Measurements from ENCODE around the gene SLC35B3. TPM values are rescaled to one million over a fixed set of nuclear protein-coding genes. Genes with fewer than 3 reads are reported as not detected.

Gene SLC35B3
- total and polyA plus RNA-seq, 2 of the 8 experiments (the other 6 are each of a cell fraction or from before 2014, with no cell fraction given) = 5.5 to 9.8 TPM

GRCh38 chr6:8476656-8477055, 41.3 kb upstream of the SLC35B3 start (continued):
- TF ChIP-seq, protein P1, sequence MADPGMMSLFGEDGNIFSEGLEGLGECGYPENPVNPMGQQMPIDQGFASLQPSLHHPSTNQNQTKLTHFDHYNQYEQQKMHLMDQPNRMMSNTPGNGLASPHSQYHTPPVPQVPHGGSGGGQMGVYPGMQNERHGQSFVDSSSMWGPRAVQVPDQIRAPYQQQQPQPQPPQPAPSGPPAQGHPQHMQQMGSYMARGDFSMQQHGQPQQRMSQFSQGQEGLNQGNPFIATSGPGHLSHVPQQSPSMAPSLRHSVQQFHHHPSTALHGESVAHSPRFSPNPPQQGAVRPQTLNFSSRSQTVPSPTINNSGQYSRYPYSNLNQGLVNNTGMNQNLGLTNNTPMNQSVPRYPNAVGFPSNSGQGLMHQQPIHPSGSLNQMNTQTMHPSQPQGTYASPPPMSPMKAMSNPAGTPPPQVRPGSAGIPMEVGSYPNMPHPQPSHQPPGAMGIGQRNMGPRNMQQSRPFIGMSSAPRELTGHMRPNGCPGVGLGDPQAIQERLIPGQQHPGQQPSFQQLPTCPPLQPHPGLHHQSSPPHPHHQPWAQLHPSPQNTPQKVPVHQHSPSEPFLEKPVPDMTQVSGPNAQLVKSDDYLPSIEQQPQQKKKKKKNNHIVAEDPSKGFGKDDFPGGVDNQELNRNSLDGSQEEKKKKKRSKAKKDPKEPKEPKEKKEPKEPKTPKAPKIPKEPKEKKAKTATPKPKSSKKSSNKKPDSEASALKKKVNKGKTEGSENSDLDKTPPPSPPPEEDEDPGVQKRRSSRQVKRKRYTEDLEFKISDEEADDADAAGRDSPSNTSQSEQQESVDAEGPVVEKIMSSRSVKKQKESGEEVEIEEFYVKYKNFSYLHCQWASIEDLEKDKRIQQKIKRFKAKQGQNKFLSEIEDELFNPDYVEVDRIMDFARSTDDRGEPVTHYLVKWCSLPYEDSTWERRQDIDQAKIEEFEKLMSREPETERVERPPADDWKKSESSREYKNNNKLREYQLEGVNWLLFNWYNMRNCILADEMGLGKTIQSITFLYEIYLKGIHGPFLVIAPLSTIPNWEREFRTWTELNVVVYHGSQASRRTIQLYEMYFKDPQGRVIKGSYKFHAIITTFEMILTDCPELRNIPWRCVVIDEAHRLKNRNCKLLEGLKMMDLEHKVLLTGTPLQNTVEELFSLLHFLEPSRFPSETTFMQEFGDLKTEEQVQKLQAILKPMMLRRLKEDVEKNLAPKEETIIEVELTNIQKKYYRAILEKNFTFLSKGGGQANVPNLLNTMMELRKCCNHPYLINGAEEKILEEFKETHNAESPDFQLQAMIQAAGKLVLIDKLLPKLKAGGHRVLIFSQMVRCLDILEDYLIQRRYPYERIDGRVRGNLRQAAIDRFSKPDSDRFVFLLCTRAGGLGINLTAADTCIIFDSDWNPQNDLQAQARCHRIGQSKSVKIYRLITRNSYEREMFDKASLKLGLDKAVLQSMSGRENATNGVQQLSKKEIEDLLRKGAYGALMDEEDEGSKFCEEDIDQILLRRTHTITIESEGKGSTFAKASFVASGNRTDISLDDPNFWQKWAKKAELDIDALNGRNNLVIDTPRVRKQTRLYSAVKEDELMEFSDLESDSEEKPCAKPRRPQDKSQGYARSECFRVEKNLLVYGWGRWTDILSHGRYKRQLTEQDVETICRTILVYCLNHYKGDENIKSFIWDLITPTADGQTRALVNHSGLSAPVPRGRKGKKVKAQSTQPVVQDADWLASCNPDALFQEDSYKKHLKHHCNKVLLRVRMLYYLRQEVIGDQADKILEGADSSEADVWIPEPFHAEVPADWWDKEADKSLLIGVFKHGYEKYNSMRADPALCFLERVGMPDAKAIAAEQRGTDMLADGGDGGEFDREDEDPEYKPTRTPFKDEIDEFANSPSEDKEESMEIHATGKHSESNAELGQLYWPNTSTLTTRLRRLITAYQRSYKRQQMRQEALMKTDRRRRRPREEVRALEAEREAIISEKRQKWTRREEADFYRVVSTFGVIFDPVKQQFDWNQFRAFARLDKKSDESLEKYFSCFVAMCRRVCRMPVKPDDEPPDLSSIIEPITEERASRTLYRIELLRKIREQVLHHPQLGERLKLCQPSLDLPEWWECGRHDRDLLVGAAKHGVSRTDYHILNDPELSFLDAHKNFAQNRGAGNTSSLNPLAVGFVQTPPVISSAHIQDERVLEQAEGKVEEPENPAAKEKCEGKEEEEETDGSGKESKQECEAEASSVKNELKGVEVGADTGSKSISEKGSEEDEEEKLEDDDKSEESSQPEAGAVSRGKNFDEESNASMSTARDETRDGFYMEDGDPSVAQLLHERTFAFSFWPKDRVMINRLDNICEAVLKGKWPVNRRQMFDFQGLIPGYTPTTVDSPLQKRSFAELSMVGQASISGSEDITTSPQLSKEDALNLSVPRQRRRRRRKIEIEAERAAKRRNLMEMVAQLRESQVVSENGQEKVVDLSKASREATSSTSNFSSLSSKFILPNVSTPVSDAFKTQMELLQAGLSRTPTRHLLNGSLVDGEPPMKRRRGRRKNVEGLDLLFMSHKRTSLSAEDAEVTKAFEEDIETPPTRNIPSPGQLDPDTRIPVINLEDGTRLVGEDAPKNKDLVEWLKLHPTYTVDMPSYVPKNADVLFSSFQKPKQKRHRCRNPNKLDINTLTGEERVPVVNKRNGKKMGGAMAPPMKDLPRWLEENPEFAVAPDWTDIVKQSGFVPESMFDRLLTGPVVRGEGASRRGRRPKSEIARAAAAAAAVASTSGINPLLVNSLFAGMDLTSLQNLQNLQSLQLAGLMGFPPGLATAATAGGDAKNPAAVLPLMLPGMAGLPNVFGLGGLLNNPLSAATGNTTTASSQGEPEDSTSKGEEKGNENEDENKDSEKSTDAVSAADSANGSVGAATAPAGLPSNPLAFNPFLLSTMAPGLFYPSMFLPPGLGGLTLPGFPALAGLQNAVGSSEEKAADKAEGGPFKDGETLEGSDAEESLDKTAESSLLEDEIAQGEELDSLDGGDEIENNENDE (IDR thresholded peaks at IDR 0.05; ENCODE audit: insufficient replicate concordance, low read length) = no peak
- TF ChIP-seq SP4 (IDR thresholded peaks at IDR 0.05; ENCODE audit: low read length) (no peak), POU5F1 (IDR thresholded peaks at IDR 0.05; ENCODE audit: low read depth, low read length) (no peak), RBBP5 (IDR thresholded peaks at IDR 0.05; ENCODE audit: borderline replicate concordance, low read depth, low read length) (no peak), SIX5 (IDR thresholded peaks at IDR 0.05; ENCODE audit: low read depth, low read length) (no peak), HDAC6 (IDR thresholded peaks at IDR 0.05; ENCODE audit: low read depth, low read length) (no peak), BRCA1 (IDR thresholded peaks at IDR 0.05; ENCODE audit: low read depth, low read length) (no peak), POLR2AphosphoS5 (IDR thresholded peaks at IDR 0.05; ENCODE audit: low read depth, low read length) (no peak), CTBP2 (IDR thresholded peaks at IDR 0.05; ENCODE audit: borderline replicate concordance, insufficient read depth, insufficient read length, low read length) (no peak), HDAC2 (IDR thresholded peaks at IDR 0.05; ENCODE audit: borderline replicate concordance in 1 of 2, low read depth in 2 of 2, low read length in 2 of 2) (no peak)
- TF ChIP-seq, protein P2, sequence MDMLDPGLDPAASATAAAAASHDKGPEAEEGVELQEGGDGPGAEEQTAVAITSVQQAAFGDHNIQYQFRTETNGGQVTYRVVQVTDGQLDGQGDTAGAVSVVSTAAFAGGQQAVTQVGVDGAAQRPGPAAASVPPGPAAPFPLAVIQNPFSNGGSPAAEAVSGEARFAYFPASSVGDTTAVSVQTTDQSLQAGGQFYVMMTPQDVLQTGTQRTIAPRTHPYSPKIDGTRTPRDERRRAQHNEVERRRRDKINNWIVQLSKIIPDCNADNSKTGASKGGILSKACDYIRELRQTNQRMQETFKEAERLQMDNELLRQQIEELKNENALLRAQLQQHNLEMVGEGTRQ (IDR thresholded peaks at IDR 0.05; ENCODE audit: low read length) = no peak

Data from H1 (cell line).